Prostate gland (tissue), 2 donors: Measurements from ENCODE around the gene ZNF536.

ENCODE experiments used
- CTCF ChIP-seq, 4 experiments: fragments of 200-600 bp in 2 of 4; fragments of 450-650 bp in 2 of 4; sonication (generic) in 2 of 4; IDR thresholded peaks; 1 replicate in 3 of 4; 2 replicates in 1 of 4; pipeline ENCODE4 v1.5.1; 2016 to 2019; ENCODE audit warnings: antibody characterized with exemption in 4 of 4, mild to moderate bottlenecking in 2 of 4, moderate library complexity in 2 of 4
- POLR2A ChIP-seq: fragments of 450-650 bp; IDR thresholded peaks from one replicate; pipeline ENCODE4 v1.6.1; 2016; ENCODE audit warnings: antibody characterized with exemption, mild to moderate bottlenecking
- POLR2AphosphoS5 ChIP-seq: sonication (generic); formaldehyde crosslinking; IDR thresholded peaks from one replicate; pipeline ENCODE4 v1.6.1; 2017; ENCODE audit warnings: antibody characterized with exemption

GRCh38 chr19:30449673-30450072, 77.5 kb downstream of the ZNF536 start:
- no peak for TF ChIP-seq CTCF (IDR thresholded peaks at IDR 0.05)
- TF ChIP-seq POLR2A, result no peak
- TF ChIP-seq POLR2AphosphoS5, result no peak
